COLO668 (cell line): ENCODE measurements around the gene ZNF521.

Experiments used
- DNase-seq: peaks from one replicate; lab custom pipeline; 2025; ENCODE audit not compliant: unreplicated experiment; lab: John Stamatoyannopoulos, UW

The ZNF521 gene

GRCh38 chr18:25253136-25253535 is 98.8 kb downstream of the ZNF521 start:
- no peak for DNase-seq

- no peak for DNase-seq
Measured at GRCh38 chr18:25251068-25251467, 100.9 kb downstream of the ZNF521 start.

- DNase-seq = no peak
Measured at GRCh38 chr18:25250474-25250851, 101.5 kb downstream of the ZNF521 start.

GRCh38 chr18:25248755-25249154 is 103.2 kb downstream of the ZNF521 start:
- no peak for DNase-seq

GRCh38 chr18:25247725-25248124 is 104.2 kb downstream of the ZNF521 start:
- no peak for DNase-seq

- DNase-seq = no peak
Measured at GRCh38 chr18:25244924-25245698, 106.9 kb downstream of the ZNF521 start.

GRCh38 chr18:25244170-25244569 is 107.8 kb downstream of the ZNF521 start:
- no peak for DNase-seq

GRCh38 chr18:25243754-25244153 is 108.2 kb downstream of the ZNF521 start:
- no peak for DNase-seq

GRCh38 chr18:25243257-25243656 is 108.7 kb downstream of the ZNF521 start:
- no peak for DNase-seq

GRCh38 chr18:25240420-25240770 is 111.6 kb downstream of the ZNF521 start:
- no peak for DNase-seq

GRCh38 chr18:25239581-25240419 is 112.2 kb downstream of the ZNF521 start:
- no peak for DNase-seq

GRCh38 chr18:25239151-25239550 is 112.8 kb downstream of the ZNF521 start:
- no peak for DNase-seq

GRCh38 chr18:25237571-25238267 is 114.2 kb downstream of the ZNF521 start:
- no peak for DNase-seq

- no peak for DNase-seq
Measured at GRCh38 chr18:25236736-25237135, 115.2 kb downstream of the ZNF521 start.

- no peak for DNase-seq
Measured at GRCh38 chr18:25235401-25236042, 116.4 kb downstream of the ZNF521 start.

GRCh38 chr18:25234740-25235345 is 117.1 kb downstream of the ZNF521 start:
- no peak for DNase-seq

GRCh38 chr18:25234322-25234639 is 117.7 kb downstream of the ZNF521 start:
- DNase-seq = no peak

GRCh38 chr18:25233528-25234321 is 118.2 kb downstream of the ZNF521 start:
- no peak for DNase-seq

- DNase-seq = no peak
Measured at GRCh38 chr18:25231327-25231691, 120.7 kb downstream of the ZNF521 start.

- no peak for DNase-seq
Measured at GRCh38 chr18:25230658-25231326, 121.2 kb downstream of the ZNF521 start.
